Thyroid gland (tissue), 4 donors: ENCODE results near the gene EBI3.

ENCODE experiments used
- CTCF ChIP-seq, 6 experiments: fragments of 200-600 bp in 3 of 6; fragments of 450-650 bp in 3 of 6; sonication (generic) in 3 of 6; IDR thresholded peaks; one replicate each; pipeline ENCODE4 v1.5.1; 2016 to 2019; ENCODE audit warnings: antibody characterized with exemption in 6 of 6, mild to moderate bottlenecking in 2 of 6, inconsistent platforms in 1 of 6, moderate library complexity in 1 of 6
- POLR2A ChIP-seq, 2 donors: fragments of 450-650 bp; IDR thresholded peaks; one replicate each; pipeline ENCODE4 v1.6.1; 2017; ENCODE audit warnings: antibody characterized with exemption in 2 of 2, mild to moderate bottlenecking in 2 of 2, moderate library complexity in 1 of 2

GRCh38 chr19:4238831-4239230, 9.5 kb downstream of the EBI3 start:
- TF ChIP-seq CTCF (IDR thresholded peaks at IDR 0.05) (no peak), POLR2A (IDR thresholded peaks at IDR 0.05) (no peak)
